ENCODE measurements around the gene DAPK2.

GRCh38 chr15:63943829-63944680 is 102.2 kb downstream of the DAPK2 start:
- TF ChIP-seq EZH2phosphoT487 (IDR thresholded peaks at IDR 0.05; ENCODE audit: insufficient read depth, low read depth) (no peak), EZH2 (IDR thresholded peaks at IDR 0.05; ENCODE audit: insufficient read depth, poor library complexity, severe bottlenecking) (no peak)

Measured in GM23248 (cell line).